HepG2 (cell line): ENCODE measurements around the gene SF1. TPM values are rescaled to one million over a fixed set of nuclear protein-coding genes. Genes with fewer than 3 reads are reported as not detected.

Source experiments
- ATAC-seq: fragments of 200-7000 bp; cut with Tn5 transposase; 3 replicates; pipeline ENCODE4 v1.9.1; 2020; ENCODE audit warnings: mild to moderate bottlenecking, moderate library complexity
- BruUV-seq: library from RNA; stranded (reverse); fragments of 400-500 nt; replicated peaks from 2 replicates; lab custom pipeline; 2021; lab: Mats Ljungman, UMichigan
- CTCF ChIA-PET: fragments of 300-600 bp; formaldehyde crosslinking; extraction: SDS; loops from one replicate; lab custom pipeline; 2021; ENCODE audit warnings: low total read pairs, inconsistent platforms, low intra/inter-chr PET ratio; lab: Yijun Ruan, JAX
- POLR2A ChIA-PET: fragments of 350-600 bp; sonication (Branson Sonifier 250); formaldehyde crosslinking; loops from one replicate; lab custom pipeline; 2020; ENCODE audit warnings: antibody characterized with exemption, inconsistent platforms; lab: Yijun Ruan, JAX
- DNase-seq: peaks from one replicate; pipeline ENCODE4 v3.0.0-alpha.2; 2015; ENCODE audit warnings: low spot score
- FAIRE-seq: peaks from 3 replicates; lab custom pipeline; 2011; peaks lifted over from hg19 to GRCh38; lab: Jason Lieb, UNC
- H2AFZ ChIP-seq: one replicate; pipeline ENCODE4 v1.6.1; 2011; ENCODE audit warnings: low read length, inconsistent platforms
- H3K27ac ChIP-seq: fragments of 300-600 bp; 3 replicates; pipeline ENCODE4 v1.8.0; 2011; ENCODE audit warnings: mixed run types, mild to moderate bottlenecking, mixed read lengths, low read length, inconsistent platforms; ENCODE audit not compliant: insufficient read depth; ENCODE audit errors: extremely low read length
- H3K27me3 ChIP-seq, 2 experiments: fragments of 200-600 bp in 1 of 2; 2 replicates in 1 of 2; 3 replicates in 1 of 2; pipeline versions ENCODE4 v1.6.0 to v1.8.0; 2011; ENCODE audit warnings: low read length in 2 of 2, mild to moderate bottlenecking in 2 of 2, moderate library complexity in 2 of 2, inconsistent platforms in 1 of 2; ENCODE audit not compliant: insufficient read depth in 2 of 2, control insufficient read depth in 1 of 2
- H3K36me3 ChIP-seq, 2 experiments: fragments of 200-600 bp in 1 of 2; replicated peaks in 1 of 2; 2 replicates in 1 of 2; 3 replicates in 1 of 2; pipeline versions ENCODE4 v1.5.1 to v1.8.0; 2011; ENCODE audit warnings: low read length in 2 of 2, inconsistent platforms in 1 of 2; ENCODE audit not compliant: insufficient read depth in 2 of 2, control insufficient read depth in 1 of 2
- H3K4me1 ChIP-seq: 2 replicates; pipeline ENCODE4 v1.5.1; 2012; ENCODE audit warnings: low read length, inconsistent platforms; ENCODE audit not compliant: insufficient read depth
- H3K4me2 ChIP-seq: 2 replicates; pipeline ENCODE4 v1.6.0; 2011; ENCODE audit warnings: low read depth, low read length, inconsistent platforms
- H3K4me3 ChIP-seq, 3 experiments: fragments of 200-600 bp in 1 of 3; sonication (generic), shearing (Covaris generic) in 1 of 3; replicated peaks in 1 of 3; 2 replicates each; pipeline ENCODE4 v1.5.1; 2011 to 2016; ENCODE audit warnings: low read length in 3 of 3, inconsistent platforms in 2 of 3, low read depth in 2 of 3, mild to moderate bottlenecking in 2 of 3, control low read depth in 1 of 3, mixed read lengths in 1 of 3; ENCODE audit not compliant: insufficient read depth in 1 of 3
- H3K79me2 ChIP-seq: one replicate; pipeline ENCODE4 v1.6.1; 2011; ENCODE audit warnings: low read length, inconsistent platforms; ENCODE audit not compliant: insufficient read depth
- H3K9ac ChIP-seq: 2 replicates; pipeline ENCODE4 v1.6.0; 2011; ENCODE audit warnings: mild to moderate bottlenecking, low read depth, low read length, inconsistent platforms; ENCODE audit not compliant: insufficient read depth
- H3K9me3 ChIP-seq: 2 replicates; pipeline ENCODE4 v1.5.1; 2012; ENCODE audit warnings: mild to moderate bottlenecking, low read length
- H4K20me1 ChIP-seq: 2 replicates; pipeline ENCODE4 v1.6.0; 2011; ENCODE audit warnings: inconsistent platforms, mild to moderate bottlenecking, low read length, moderate library complexity; ENCODE audit not compliant: insufficient read depth
- NR3C1 ChIP-seq: sonication (generic); formaldehyde crosslinking; IDR thresholded peaks from 2 replicates; pipeline ENCODE4 v1.4.0; 2020; ENCODE audit warnings: missing genetic modification reagents
- PCBP2 ChIP-seq: fragments of 200-400 bp; formaldehyde crosslinking; optimal IDR thresholded peaks from 2 replicates; pipeline ENCODE3; 2018; ENCODE audit warnings: low read length, low read depth; ENCODE audit not compliant: poor library complexity, severe bottlenecking
- ZNF30 ChIP-seq: sonication (generic); formaldehyde crosslinking; IDR thresholded peaks from 2 replicates; pipeline ENCODE4 v1.5.0; 2020; ENCODE audit warnings: mild to moderate bottlenecking, missing genetic modification reagents
- ZNF615 ChIP-seq: sonication (generic); formaldehyde crosslinking; IDR thresholded peaks from 2 replicates; pipeline ENCODE4 v1.5.0; 2020; ENCODE audit warnings: mild to moderate bottlenecking, missing genetic modification reagents, borderline replicate concordance
- WGBS: methylation state at CpG from one replicate; pipeline ENCODE4 v1.1.6; 2017; ENCODE audit warnings: low lambda C conversion rate; 5-methylcytosine and 5-hydroxymethylcytosine counted together
- in situ Hi-C: cut with HindIII; loops from 2 replicates; pipeline ENCODE4 v1.10.0; 2017; ENCODE audit warnings: low pct_unique_long_range_greater_than_20kb; ENCODE audit not compliant: extremely low pct_ligation_motif_present
- intact Hi-C: fragments of 100-400 bp; cut with micrococcal nuclease; formaldehyde crosslinking; loops from one replicate; pipeline ENCODE4 v1.10.0; 2022; ENCODE audit not compliant: unreplicated experiment
- polyA plus RNA-seq, 8 experiments: library from polyadenylated mRNA; depleted of rRNA in 3 of 8; stranded (reverse) in 7 of 8; unstranded in 1 of 8; fragments of >200 nt; fragmentation: Illumina TruSeq in 4 of 8; extraction: Trizol in 4 of 8; gene quantifications; 2 replicates each; pipeline versions ENCODE4 v1.2.1 to v1.2.3, GENCODE V29; 2011 to 2016; ENCODE audit warnings: low read depth in 4 of 8, missing spikeins in 1 of 8, mixed read lengths in 1 of 8; ENCODE audit not compliant: insufficient read depth in 1 of 8
- total RNA-seq, 5 experiments: library from RNA; depleted of rRNA; stranded (reverse); fragments of >200 nt; fragmentation: Illumina TruSeq; extraction: Trizol; gene quantifications; 2 replicates each; pipeline ENCODE4 v1.2.3, GENCODE V29; 2016; ENCODE audit warnings: low read depth in 1 of 5
- TF ChIP-seq, protein P1 (sequence below), 2 experiments: sonication (generic) in 1 of 2; formaldehyde crosslinking in 1 of 2; IDR thresholded peaks; 2 replicates each; pipeline versions ENCODE4 v1.4.0 to v1.6.1; 2016 to 2020; ENCODE audit warnings: borderline replicate concordance in 1 of 2, low read depth in 1 of 2, mild to moderate bottlenecking in 1 of 2, missing genetic modification reagents in 1 of 2
- TF ChIP-seq, protein P2 (sequence below): sonication (generic); formaldehyde crosslinking; IDR thresholded peaks from 2 replicates; pipeline ENCODE4 v1.4.0; 2020; ENCODE audit warnings: missing genetic modification reagents, low read depth, mild to moderate bottlenecking, borderline replicate concordance

SF1 gene
- total and polyA plus RNA-seq, 2 of the 13 experiments (the other 11 are each of a cell fraction or from before 2014, with no cell fraction given), result 55.5 to 70.4 TPM

DNA sequence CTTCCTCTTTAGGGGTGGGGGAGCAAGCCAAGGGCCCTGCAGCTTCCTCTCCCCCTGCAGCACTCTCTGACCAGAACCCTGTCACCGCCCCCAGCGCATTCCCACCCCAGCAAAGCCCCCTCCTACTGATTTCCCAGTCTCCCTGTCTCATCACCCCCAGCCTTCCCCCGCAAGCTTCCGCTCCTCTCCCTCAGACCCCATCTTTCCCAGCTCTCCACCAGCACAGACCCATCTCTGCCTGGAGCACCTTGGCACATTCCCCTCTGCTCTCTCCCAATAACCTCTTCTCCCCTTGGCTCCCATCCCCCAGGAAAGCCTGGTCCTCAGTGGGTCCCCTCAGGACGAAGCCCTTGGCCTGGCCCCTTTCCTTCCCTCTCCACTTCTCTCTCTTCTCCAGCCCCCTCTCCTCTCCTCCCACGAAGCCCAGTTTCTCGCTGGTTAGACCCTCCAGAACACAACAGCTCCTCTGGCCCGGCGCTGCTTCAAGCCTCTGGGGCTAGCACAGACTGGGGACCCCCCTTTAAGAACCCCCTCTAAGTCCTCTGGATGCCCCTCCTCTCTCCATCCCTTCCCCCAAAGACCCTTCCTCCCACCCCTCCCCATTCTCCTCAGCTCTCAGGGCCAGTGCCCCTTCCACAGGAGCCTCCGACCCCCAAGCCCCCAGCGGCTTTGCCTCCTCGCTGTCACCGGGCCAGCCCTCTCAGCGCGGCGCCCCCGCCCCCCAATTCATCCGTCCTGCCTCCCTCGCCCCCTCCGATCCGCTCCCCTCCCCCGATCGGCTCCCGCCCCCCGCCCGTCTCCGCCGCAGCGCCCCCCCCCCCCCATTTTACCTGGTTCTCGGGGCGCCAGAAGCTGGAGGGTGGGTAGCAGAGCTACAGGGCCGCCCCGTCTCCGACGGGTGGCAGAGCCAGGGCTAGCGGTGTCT lies 55.9 kb downstream of the SF1 start:
- no peak for ATAC-seq
- BruUV-seq, result no TSS peak
- Histone ChIP-seq H3K36me3 (no peaks in the 10 kb centered on the region), H3K79me2 (no peaks in the 10 kb centered on the region), H3K4me3 (no peak overlapping the region), H3K4me2 (no peak overlapping the region), H3K4me1 (peaks cover 34% of the 10 kb centered on the region), H3K9me3 (no peaks in the 10 kb centered on the region), H3K9ac (no peak overlapping the region), H3K27ac (no peak overlapping the region), H4K20me1 (no peaks in the 10 kb centered on the region), H2AFZ (no peak overlapping the region)
- intact Hi-C loops, result no loop called here
- 26% methylated on average over 24 of the region's 36 CpGs for WGBS
- POLR2A ChIA-PET, result no interaction called here
- FAIRE-seq, result no peak
- no peak for DNase-seq
- CTCF ChIA-PET, result interaction anchor here (0.8 kb wide), 1 partner anchor 34 kb away, joined by 4 read pairs; no protein-coding TSS in a partner anchor
- TF ChIP-seq ZNF30 (CRISPR knock-in tag) (no peak), ZNF615 (CRISPR knock-in tag) (no peak)
- TF ChIP-seq, all 625 proteins: peak for 0
- peaks cover 3 to 48% of the 10 kb centered on the region in 2 experiments for H3K27me3 ChIP-seq
- in situ Hi-C loops, result no loop called here

DNA sequence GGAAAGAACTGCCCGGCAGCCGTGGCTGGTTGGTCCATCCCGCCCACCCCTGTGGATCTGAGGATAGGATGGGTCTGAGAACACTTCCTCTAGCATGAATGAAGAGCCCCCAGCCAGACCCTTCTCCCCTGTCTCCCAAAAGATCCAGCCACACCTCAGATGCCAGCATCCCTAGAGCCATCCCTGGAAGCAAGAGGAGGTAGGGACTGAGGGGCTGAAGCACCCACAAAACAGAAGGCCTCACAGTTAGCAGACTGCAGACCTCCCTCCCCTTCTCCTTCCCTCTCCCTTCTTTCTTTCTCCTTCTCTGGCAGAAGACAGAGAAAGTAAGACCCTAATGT lies 57.0 kb downstream of the SF1 start:
- Histone ChIP-seq H4K20me1 (no peaks in the 10 kb centered on the region), H3K27me3 (peaks cover 3 to 52% of the 10 kb centered on the region in 2 experiments; a peak in 4 of 5 replicates), H3K4me3 (no peak overlapping the region), H2AFZ (no peak overlapping the region), H3K27ac (no peak overlapping the region), H3K79me2 (no peaks in the 10 kb centered on the region), H3K9me3 (no peaks in the 10 kb centered on the region), H3K36me3 (no peaks in the 10 kb centered on the region), H3K4me1 (peaks cover 31% of the 10 kb centered on the region), H3K4me2 (no peak overlapping the region), H3K9ac (no peak overlapping the region)
- no peak for FAIRE-seq
- intact Hi-C loops, result no loop called here
- no peak for DNase-seq
- no TSS peak for BruUV-seq
- CTCF ChIA-PET, result no interaction called here
- in situ Hi-C loops, result no loop called here
- WGBS, result no CpG with 5 or more reads among the region's 3 CpGs
- TF ChIP-seq, protein P1, sequence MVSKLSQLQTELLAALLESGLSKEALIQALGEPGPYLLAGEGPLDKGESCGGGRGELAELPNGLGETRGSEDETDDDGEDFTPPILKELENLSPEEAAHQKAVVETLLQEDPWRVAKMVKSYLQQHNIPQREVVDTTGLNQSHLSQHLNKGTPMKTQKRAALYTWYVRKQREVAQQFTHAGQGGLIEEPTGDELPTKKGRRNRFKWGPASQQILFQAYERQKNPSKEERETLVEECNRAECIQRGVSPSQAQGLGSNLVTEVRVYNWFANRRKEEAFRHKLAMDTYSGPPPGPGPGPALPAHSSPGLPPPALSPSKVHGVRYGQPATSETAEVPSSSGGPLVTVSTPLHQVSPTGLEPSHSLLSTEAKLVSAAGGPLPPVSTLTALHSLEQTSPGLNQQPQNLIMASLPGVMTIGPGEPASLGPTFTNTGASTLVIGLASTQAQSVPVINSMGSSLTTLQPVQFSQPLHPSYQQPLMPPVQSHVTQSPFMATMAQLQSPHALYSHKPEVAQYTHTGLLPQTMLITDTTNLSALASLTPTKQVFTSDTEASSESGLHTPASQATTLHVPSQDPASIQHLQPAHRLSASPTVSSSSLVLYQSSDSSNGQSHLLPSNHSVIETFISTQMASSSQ (IDR thresholded peaks at IDR 0.05; ENCODE audit: low read depth), result no peak
- TF ChIP-seq, protein P1 (CRISPR knock-in tag; IDR thresholded peaks at IDR 0.05; ENCODE audit: borderline replicate concordance), result no peak
- no peak for TF ChIP-seq PCBP2
- TF ChIP-seq NR3C1 (CRISPR knock-in tag), result no peak
- TF ChIP-seq, protein P2, sequence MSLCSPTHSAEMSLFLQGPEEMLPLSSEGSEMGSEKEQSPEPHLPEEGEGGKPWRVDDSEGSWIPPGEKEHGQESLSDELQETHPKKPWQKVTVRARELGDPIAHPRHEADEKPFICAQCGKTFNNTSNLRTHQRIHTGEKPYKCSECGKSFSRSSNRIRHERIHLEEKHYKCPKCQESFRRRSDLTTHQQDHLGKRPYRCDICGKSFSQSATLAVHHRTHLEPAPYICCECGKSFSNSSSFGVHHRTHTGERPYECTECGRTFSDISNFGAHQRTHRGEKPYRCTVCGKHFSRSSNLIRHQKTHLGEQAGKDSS (CRISPR knock-in tag), result no peak
- no peak for ATAC-seq
- POLR2A ChIA-PET, result no interaction called here
